Esophagus squamous epithelium (tissue), 4 donors: ENCODE measurements around the gene NUP210.
"Not testable (repeated sequence)": the region's sequence is repeated elsewhere in the genome, so short reads cannot be mapped to it uniquely, and the experiment has no call there.

Experiments used
- CTCF ChIP-seq, 6 experiments: fragments of 450-650 bp in 4 of 6; fragments of 200-600 bp in 2 of 6; sonication (generic) in 2 of 6; IDR thresholded peaks; one replicate each; pipeline ENCODE4 v1.5.1; 2016 to 2019; ENCODE audit warnings: antibody characterized with exemption in 6 of 6, mild to moderate bottlenecking in 4 of 6, moderate library complexity in 4 of 6
- POLR2A ChIP-seq, 4 donors: fragments of 450-650 bp; IDR thresholded peaks; one replicate each; pipeline ENCODE4 v1.6.1; 2017; ENCODE audit warnings: antibody characterized with exemption in 4 of 4, mild to moderate bottlenecking in 4 of 4, moderate library complexity in 3 of 4

- TF ChIP-seq CTCF, POLR2A (IDR thresholded peaks at IDR 0.05): not testable (repeated sequence)
Measured at GRCh38 chr3:13377741-13378140, 42.4 kb downstream of the NUP210 start.
